K562 treated with DMSO at 1 percent for 48 hours (cell line): ENCODE data around the gene ALX3. TPM values are rescaled to one million over a fixed set of nuclear protein-coding genes. Genes with fewer than 3 reads are reported as not detected.

Source experiments
- total RNA-seq: library from RNA; unstranded; fragments of 300-600 nt; gene quantifications from 2 replicates; pipeline ENCODE4 v1.2.3, GENCODE V29; 2022; ENCODE audit warnings: low replicate concordance; ENCODE audit errors: extremely low read depth

The ALX3 gene
- not detected in 2 replicates for total RNA-seq

DNA sequence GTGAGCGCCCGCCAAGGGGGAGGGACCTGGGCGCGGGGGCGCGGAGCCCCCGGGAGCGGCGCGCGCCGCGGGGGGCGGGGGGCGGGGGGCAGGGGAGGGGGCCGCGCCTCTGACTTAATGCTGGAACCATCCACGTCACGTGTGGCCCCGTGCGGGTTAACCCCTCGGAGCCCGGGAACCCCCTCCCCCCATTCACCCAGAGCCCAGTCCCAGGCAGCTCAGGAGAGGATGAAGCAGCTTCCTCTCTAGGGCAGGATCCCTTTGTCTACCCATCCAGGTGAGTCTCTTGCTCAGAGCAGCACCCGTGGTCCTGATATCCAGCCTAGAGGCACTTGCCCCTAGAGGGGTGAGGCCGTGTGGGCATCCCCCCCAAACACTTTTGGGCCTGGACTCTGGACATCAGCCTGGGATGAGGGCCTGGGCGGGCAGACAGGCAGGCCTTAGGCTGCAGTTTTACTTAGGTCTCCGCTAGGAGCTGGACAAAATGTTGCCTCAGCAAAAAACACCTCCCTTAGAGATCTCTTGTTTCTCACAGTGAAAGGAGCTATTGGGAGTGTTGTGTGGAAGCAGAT, at the start of gene ALX3:
TSS of gene ALX3 (minus strand) at position 2 of the 572 bp plus-strand sequence. CDS start 60 bp downstream, outside the sequence.

DNA sequence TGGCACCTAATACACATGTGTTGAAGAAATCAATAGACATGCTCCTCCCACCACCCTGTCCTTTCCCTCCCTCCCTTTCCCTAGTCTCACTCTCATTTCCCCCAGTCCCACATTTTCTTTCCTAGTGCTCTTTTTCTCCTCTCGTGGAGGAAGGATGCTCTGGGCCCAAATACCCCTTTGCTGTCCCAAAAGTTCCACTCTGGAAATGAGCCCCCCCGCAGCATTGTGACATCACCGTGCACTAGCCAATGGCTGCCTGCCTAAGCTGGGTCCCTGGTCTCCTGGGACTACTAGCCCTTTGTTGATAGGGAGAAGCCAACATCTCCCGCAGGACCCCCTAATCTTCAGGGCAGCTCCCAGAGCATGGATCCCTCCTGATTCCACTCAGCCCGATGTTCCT, 41.7 kb upstream of the ALX3 start, which contains the start of gene UBL4B:
TSS of gene UBL4B (plus strand) at position 301 of the 400 bp plus-strand sequence. CDS start at position 393, 92 bp downstream.

DNA sequence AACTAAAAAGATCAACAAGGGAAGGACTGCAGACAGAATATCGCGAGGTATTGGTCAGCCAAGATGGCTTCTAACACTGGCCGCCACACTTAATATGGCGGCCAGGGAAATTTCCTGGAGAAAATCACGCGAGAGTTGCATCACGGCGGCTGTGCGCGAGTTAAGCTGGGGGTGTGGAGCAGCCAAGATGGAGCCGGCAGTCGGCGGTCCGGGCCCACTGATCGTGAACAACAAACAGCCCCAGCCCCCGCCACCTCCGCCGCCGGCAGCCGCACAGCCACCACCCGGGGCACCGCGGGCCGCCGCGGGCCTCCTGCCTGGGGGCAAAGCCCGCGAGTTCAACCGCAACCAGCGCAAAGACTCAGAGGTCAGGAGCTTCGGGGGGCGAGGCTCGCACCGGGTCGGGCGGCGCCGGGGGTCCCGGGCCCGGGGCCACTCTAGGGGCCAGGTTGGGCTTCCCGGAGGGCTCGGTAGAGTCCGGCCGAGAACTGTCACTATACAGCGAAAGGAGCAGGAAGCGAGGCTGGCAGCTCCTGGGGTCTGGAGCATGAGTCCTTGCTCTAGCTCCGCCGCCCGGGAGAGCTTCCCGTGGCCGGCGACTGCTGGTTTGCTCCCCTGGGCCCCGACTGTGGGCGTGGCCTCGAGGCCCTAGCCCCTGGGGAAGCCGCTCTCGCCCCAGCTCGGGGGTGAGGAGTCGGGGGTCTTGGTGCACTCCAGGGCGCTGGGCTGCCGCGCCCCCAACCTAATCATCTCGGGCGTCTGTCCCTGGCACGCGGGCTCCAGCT, 35.8 kb downstream of the ALX3 start, which contains the start of gene STRIP1:
TSS of gene STRIP1 (plus strand) at position 174 of the 785 bp plus-strand sequence. CDS start at position 188, 14 bp downstream.

Other genes with a start within 250 kb of the ALX3 start
- gene CSF1, start 159.8 kb downstream of the ALX3 start, total RNA-seq: not detected in 2 replicates
- gene AHCYL1, start 85.9 kb downstream of the ALX3 start, total RNA-seq: not detected in 2 replicates
- not detected in 2 replicates for gene STRIP1, start 36.0 kb downstream of the ALX3 start, total RNA-seq
- not detected in 2 replicates for gene UBL4B, start 41.8 kb upstream of the ALX3 start, total RNA-seq
- gene SLC6A17, start 79.8 kb upstream of the ALX3 start, total RNA-seq: not detected in 2 replicates
- not detected in 2 replicates for gene KCNC4, start 139.6 kb upstream of the ALX3 start, total RNA-seq